HG03378 (cell line): Measurements from ENCODE around the gene NOD1.
"Not testable (repeated sequence)": the region's sequence is repeated elsewhere in the genome, so short reads cannot be mapped to it uniquely, and the experiment has no call there.

ENCODE experiments used
- ATAC-seq: cut with Tn5 transposase; IDR thresholded peaks from one replicate; pipeline ENCODE4 v1.9.1; 2021; ENCODE audit warnings: mild to moderate bottlenecking, moderate library complexity; ENCODE audit not compliant: unreplicated experiment

The NOD1 gene

DNA sequence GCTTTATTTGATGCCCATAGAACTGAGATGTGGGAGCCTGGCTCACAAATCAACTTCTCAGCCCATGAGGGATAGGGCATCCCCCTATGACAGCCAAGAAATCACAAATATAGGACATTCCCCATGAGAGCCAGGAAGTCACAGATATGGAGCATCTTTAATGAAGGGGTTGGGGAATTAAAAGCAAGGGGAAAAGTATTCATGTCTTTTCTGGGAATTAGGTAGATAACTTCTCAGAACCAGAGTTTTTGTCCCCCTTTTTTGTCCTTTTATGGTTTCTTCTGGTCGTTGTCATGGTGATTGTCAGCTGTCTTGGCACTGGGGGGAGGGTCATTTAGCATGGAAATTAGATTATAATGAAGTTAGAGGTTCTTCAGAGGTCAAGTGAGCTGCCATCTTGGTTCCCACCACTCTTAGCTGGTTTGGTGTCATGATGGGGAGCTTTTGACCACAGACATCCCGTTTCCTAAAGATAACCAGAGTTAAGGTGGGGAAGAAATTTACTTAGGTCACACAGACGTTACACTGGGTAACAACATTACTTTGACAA, 56.9 kb downstream of the NOD1 start:
- no peak for ATAC-seq

DNA sequence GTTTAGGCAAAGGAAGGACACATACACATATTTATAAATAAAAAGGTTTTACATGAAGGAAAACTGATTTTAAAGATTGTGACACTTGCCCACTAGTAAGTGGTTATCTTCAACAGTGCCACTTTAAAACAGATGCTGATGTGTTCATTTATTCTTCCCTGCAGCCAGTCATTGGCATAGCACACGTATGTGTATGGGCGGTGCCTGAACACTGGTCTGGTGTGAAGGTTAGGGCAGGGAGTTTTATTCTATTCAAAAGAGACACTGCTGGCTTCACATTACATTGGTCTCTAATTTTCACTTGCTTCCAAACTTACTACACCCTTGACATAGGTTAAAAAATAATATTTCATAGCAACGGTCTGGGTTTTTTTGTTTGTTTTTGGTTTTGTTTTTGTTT, 57.9 kb downstream of the NOD1 start:
- no peak for ATAC-seq

DNA sequence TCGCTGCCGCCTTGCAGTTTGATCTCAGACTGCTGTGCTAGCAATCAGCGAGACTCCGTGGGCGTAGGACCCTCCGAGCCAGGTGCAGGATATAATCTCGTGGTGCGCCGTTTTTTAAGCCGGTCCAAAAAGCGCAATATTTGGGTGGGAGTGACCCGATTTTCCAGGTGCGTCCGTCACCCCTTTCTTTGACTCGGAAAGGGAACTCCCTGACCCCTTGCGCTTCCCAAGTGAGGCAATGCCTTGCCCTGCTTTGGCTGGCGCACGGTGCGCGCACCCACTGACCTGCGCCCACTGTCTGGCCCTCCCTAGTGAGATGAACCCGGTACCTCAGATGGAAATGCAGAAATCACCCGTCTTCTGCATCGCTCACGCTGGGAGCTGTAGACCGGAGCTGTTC, 58.5 kb downstream of the NOD1 start:
- not testable (repeated sequence) for ATAC-seq

DNA sequence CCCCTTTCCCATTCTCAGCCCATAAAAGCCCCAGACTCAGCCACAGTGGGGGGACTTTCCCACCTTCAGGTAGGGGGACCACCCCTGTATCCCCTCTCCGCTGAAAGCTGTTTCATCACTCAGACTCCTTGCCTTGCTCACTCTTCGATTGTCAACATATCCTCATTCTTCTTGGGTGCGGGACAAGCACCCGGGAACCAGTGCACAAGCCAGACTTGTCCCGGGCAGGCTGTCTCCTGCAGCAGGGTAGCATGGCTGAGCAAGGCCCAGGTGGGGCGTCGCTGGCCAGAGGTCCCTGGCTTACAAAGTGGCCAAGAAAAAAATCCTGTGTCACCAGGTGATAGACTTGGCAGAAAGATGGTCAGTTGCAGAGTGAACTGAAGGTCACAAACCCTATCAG, 64.7 kb downstream of the NOD1 start:
- ATAC-seq: no peak

DNA sequence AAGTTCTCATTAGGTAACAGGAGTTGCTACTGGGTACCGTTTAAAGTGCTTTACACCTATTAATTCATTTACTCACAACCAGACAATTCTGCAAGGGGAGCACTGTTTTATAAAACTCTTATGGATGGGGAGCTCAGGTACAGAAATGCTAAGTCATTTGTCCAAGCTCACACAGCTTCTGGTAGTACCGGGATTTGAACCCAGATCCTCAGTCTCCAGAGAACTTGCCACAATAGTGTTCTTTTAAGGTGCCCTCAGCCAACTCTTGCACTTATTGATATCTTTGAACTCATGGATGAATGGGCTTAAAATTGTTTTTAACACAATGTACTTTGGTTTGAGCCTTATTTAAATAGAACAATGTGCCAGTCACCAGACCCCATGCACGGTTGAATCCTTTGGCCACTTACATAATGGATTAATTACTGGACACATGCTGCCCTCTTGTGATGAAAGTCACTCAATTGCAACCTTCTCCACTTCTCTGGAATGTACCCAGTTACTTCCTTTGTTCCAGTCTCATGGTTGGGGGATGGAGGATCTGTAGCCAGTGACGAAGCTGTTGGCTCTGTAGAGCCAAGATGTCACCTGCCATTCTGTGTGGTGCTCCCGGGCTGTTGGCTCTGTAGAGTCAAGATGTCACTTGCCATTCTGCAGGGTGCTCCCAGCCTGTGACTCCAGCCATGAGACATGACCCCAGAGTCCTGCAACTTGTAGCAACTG, 65.6 kb downstream of the NOD1 start:
- ATAC-seq: no peak

DNA sequence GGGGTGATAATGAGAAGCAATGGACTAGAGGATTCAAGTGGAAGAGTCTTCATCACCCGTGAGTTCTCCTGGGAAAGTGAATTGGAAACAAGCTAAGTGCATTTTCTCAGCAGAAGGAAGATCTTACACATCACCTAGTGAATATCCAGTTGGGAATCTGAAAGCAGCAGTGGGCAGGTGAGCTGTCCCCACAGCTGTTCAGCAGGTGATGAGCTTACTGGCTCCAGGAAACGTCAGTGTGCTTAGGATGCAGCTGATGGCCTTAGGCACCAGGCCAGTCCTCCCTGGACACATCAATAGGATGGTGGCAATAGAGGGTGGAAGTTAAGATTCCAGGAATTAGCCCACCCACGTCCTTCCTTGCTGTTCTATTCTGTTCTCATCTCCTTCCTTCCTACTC, 66.7 kb downstream of the NOD1 start:
- no peak for ATAC-seq

DNA sequence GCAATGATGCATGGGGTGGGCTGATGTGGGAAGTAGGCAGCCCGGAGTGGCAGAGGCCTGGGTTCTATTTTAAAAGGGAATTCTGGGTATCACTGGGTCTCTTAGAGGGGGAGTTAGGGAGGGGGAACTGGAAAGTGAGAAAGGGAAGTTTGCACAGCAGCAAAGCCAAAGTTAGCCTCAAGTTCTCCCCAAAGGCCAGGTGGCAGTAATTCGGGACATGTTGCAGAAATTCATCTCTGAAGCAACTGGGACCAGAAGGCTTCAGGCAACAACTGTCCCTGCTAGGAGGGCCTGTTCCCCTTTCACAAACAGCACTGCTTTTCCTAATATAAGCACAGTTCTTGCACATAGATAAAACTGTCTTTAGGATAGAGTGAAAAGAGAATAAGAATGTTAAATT, 67.4 kb downstream of the NOD1 start:
- ATAC-seq: no peak

DNA sequence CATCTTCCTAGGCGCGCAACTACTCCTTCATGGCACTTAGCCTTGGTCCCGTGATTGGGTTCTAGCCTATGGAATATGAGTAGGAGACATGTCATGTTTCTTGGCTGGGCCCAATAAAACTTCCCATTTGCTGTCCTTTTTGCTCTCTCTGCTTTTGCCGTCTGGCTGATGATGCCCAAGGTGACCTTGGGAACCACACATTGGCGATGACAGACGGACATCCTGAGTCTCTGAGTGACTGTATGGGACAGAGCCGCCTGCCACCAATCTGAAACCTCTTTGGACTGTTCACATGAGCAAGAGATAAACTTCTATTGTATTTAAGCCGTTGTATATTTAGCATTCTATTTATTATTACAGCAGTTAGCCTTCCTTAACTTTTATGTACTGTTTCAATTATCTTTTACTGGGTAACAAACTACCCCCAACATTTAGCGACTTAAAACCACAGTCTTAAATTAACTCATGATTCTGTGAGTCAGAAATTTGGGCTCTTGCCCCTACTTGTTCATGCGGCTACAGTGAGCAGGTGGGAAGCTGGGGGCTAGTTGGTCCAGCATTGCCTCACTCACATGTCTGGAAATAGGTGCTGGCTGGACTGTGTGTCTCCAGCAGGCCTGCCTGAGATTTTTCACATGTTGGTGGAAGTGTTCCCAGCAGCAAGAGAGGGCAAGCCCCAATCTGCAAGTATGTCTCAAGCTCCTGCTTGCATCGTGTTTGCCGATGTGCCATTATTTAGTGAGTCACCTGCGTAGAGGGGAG, 71.7 kb downstream of the NOD1 start:
- no peak for ATAC-seq

DNA sequence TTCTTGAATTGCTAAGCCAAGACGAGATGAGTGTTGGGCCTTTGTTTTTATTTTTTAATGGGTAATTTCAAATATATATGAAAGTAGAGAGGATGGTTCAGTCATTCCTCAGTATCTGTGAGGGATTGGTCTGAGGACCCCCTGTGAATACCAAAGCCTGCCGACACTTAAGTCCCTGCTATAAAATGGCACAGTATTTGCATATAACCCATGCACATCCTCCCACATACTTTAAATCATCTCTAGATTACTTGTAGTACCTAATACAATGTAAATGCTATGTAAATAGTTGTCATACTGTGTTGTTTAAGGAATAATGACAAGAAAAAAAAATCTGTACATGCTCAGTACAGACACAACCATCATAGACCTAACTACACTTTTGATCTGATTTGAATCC, 73.4 kb downstream of the NOD1 start:
- no peak for ATAC-seq

DNA sequence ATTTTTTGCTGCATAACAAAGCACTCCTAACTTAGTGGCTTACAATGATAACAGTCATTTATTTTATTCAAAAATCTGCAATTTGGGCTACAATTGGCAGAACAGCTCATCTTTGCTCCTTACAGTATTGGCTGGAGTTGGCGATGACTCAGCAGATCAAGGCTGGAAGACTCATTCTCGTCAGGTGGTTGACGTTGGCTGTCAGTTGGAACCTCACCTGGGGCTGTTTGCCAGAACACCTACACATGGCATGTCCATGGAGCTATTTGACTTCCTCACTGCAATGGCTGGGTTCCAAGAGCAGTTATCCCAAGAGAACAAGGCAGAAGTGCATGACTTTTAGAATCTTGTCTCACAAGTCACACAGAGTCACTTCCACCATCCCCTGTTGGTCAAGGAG, 75.1 kb downstream of the NOD1 start:
- ATAC-seq: no peak

DNA sequence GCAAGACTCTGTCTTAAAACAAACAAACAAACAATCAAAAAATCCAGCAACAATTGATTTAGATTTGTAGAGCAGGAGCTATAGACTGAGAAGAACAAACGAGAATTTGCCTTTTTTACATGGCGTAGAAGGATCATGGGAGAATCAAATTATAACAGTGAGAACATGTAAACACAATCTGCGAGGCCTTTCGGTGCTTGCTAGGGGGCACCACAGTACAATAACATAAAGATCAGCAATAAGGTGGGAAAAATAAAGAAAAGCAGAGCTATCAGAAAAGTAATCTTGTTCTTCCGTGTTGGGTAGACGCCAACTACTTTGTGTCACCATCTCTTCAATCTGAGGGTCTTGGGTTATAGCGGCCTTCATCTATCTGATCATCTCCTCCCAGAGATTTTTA, 82.2 kb downstream of the NOD1 start:
- ATAC-seq: no peak

DNA sequence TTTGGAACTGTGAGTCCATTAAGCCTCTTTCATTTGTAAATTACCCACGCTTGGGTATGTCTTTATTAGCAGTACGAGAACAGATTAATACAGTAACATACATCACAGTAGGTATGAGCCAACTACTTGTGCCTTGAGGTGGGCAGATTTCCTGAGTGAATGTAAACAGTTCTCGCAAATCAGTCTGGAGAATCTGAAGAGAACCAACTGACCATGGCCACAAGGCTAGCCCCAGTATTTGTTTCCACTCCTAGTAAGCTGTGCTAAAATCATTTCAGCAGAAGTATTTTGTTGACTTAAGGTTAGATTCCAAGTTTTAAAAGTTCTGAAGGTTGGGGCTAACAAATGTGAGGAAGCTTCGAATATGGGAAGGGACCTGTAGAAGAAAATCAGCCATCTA, 82.9 kb downstream of the NOD1 start:
- no peak for ATAC-seq

DNA sequence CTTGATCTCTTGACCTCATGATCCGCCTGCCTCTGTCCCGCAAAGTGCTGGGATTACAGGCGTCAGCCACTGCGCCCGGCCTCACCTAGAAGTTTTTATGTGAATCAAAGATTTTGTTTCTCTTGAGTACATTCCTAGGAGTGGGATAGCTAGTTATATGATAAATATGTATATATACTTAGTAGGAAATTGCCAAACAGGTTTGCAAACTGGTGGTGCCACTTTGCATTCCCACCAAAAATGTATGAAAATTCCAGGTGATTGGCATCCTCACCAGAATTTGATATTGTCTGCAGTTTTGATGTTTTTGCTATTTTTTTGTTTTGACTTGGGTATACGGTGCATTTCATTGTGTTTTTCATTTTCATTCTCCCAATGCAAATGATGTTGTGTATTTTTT, 86.8 kb downstream of the NOD1 start:
- ATAC-seq: no peak

DNA sequence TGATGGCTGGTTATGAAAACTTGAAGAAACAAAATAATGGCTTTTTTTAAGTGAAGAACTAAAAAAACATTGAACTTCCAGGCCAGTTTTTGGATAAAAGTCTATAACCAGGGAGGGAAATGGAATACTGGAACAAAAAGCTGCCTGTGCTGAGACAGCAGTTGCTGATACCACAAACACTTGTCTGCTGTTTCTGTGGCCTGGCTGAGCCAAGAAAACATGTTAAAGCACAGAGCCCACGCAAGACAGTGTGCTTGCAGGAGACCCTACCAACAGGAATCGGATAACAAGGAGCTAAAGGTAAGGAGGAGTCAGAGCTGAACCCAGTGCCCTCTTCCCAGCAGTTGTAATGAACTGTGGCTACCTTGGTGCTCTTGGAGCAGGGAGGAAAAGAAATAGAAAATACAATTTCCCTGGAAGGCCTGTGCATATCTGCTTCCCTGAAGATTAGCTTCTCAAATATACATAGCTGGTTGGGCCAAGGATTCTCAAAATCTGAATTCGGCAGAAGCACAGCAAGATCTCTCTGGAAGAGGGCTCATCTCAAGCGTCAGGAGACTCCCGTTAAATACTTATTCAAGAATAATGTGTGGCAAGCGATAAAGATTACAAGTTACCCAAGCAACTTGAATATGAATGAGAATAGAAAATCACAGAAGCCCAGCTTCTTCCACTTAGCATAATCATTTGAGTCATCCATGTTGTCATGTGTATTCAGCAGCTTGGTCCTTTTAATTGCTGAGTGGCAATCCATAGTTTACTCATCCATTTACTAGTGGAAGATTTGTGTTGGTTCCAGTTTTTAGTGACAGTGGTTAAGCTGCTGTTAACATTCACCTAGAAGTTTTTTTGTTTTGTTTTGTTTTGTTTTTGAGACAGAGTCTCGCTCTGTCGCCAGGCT, 87.6 kb downstream of the NOD1 start:
- ATAC-seq: no peak

DNA sequence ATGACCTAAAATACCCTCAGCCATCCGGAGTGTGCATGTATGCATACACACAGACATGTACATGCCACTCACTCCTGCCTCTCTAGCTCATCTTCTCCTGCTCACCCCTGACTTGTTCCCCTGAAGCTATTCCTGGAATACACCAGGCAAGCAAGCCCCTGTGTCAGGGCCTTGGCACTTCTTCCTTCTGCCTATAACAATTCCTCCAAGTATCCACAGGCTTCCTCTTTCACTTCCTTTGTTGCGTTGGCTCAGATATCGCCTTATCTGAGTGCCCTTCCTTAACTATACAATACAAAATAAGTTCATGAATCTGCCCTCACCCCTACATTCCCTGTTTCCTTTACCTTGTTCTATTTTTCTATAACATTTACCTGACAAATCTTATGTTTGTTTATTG, 88.8 kb downstream of the NOD1 start:
- no peak for ATAC-seq

DNA sequence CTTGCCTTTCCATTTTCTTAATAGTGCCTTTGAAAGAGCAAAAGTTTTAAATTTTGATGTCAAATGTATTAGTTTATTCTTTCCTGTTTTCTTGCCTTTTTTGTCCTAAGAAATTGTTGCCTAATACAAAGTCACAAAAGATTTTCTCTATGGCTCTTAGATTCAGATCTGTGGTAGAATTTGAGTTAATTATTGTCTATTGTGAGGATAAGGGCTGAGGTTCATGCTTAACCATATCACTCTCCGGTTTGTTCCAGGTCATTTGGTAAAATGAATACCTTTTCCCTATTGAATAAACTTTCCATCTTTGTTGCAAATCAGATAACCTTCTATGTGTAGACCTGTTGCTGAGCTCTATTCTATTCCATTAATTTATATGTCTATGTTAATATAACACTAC, 96.0 kb downstream of the NOD1 start:
- no peak for ATAC-seq

DNA sequence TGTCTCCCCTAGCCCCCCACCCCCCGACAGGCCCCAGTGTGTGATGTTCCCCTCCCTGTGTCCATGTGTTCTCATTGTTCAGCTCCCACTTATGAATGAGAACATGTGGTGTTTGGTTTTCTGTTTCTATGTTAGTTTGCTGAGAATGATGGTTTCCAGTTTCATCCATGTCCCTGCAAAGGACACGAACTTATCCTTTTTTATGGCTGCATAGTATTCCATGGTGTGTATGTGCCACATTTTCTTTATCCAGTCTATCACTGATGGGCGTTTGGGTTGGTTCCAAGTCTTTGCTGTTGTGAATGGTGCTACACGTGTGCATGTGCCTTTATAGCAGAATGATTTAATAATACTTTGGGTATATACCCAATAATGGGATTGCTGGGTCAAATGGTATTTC, 97.8 kb downstream of the NOD1 start:
- not testable (repeated sequence) for ATAC-seq

DNA sequence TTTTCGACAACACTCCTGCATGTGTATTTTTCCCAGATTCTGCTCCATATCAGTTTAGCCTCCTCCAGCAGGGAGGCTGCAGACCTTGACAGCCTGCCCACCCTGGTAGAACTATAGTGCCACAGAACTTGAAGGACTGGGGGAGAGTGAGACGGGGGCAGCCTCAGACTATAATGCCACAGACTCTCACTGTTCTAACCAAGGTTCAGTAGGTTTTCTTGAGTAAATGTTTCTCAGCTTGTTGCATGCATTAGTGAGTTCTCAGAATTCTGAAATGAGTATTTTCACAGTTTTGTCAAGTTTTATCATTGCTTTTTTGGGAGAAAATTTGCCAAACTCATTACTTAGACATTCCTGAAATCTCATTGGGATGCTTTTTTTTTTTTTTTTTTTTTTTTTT, 98.3 kb downstream of the NOD1 start:
- no peak for ATAC-seq

DNA sequence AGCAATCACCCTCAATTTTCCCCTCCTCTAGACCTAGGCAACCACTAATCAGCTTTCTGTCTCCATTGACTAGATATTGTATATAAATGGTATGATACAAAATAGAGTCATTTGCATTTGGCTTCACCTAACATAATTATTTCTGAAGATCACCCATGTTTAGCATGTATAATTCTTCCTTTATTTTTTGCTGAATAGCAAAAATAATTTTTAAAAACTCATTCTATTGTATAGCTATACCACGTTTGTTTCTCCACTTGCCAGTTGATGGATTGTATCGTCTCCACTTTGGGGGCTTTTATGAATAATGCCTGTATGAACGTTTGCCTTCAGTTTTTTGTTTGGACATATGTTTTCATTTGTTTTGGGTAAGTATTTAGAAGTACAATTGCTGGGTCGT, 98.8 kb downstream of the NOD1 start:
- ATAC-seq: no peak

DNA sequence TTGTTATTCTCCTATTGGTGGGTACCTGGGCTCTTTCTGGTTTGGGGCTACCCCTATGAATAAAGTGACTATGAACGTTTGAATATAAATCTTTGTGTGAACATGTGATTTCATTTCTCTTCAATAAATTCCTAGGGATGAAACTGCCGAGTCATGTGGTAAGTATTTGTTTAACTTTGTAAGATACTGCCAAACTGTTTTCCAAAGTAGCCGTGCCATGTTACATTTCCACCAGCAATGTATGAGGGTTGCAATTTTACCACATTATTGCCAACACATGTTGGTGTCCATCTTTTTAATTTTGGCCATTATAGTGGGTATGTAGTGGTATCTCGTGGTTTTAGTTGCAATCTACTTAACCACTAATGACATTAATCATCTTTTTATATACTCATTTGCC, 99.5 kb downstream of the NOD1 start:
- no peak for ATAC-seq

DNA sequence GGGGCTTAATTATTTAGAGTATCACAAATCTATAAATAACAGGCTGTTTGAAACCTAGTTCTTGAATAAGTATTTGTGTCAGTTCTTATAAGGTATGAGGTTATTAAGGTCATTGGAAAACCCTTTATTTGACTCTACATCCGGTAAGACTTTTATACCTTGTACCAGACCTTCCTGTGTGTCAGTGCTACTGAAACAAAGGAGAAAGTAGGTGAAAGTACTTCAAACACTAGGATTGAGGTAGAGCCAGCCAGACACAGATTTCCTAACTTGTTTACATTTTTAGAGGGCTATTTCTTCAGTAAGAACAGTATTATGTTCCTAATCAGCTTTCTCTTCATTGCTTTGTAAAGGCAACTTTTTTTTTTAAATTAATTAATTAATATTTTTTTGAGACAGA, 100.3 kb downstream of the NOD1 start:
- no peak for ATAC-seq
